NCI-H2196 (cell line): Measurements from ENCODE around the gene TEAD4.

Experiments used
- DNase-seq: peaks from one replicate; lab custom pipeline; 2025; ENCODE audit not compliant: unreplicated experiment; lab: John Stamatoyannopoulos, UW

Gene TEAD4

GRCh38 chr12:2959192-2959504 lies at the start of gene TEAD4:
Gene TEAD4, plus strand, starts transcription at chr12:2959397.
- DNase-seq = peak; percentile 48

GRCh38 chr12:2912216-2912575 lies 47.0 kb upstream of the TEAD4 start:
- no peak for DNase-seq

DNA sequence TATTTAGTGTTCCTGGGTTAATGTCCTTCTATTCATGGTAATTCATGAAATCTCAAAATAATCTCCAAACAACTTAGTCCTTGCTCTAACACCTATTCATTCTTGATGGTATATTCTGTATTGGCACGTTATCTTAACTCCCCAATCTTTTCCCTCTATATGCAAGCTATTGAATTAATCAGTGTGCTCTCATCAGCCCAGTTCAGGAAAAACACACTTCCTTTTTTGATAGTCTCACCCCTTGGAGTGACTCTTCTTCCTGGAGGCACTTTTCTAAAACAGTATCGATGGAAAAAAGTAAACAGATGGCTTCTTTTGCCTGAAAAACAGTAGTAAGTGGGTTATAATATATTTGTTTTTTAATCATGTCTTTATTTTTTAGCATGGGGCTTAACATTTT lies 39.9 kb upstream of the TEAD4 start:
- DNase-seq = no peak

DNA sequence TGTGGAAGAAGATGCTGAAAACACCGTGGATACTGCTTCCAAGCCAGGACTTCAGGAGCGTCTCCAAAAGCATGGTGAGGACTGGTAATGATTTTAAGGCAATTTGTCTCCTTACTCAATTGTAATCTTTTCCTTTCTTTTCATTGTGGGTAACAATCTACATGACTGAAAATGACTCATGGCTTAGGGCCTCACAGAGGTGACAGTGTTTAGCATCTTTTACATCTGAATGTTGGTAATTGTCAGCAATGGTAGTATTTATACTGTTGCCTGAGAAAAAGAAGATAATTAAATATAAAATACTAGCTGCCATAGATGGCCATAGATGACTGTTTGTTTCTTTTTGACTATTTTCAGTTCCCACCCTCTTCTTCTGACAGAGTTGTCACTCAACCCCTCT lies 36.9 kb upstream of the TEAD4 start:
- DNase-seq = no peak

DNA sequence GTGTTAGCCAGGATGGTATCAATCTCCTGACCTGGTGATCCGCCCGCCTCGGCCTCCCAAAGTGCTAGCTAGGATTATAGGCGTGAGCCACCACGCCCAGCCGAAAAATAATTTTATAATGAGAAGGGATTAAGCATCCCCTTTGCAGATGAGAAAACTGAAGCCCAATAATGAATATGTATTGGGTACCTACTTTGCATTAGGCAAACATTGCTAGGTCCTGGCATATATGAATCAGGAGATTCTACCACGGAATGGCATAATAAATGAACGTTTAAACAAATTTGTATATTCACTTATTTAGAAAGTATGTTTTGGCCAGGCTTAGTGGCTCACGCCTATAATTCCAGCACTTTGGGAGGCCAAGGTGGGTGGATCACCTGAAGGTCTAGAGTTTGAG lies 36.1 kb upstream of the TEAD4 start:
- no peak for DNase-seq

DNA sequence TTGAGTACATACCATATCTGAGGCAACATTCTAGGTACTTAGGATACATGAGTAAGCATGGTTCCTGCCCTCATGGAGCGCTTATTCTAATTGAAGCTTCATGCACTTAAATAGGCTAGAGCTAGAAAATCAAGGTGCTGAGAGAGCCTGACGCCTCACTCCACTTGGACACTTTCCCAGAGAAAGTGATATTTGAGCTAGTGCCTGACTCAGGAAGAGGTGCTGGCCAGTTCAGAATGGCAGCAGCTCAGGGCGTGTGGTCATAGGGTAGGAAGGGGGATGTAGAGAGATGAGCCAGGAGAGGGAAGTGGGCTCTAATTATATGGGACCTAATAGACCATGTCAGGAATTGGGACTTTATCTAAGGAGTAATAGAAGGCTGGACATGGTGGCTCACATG lies 35.2 kb upstream of the TEAD4 start:
- peak; percentile 7 for DNase-seq

DNA sequence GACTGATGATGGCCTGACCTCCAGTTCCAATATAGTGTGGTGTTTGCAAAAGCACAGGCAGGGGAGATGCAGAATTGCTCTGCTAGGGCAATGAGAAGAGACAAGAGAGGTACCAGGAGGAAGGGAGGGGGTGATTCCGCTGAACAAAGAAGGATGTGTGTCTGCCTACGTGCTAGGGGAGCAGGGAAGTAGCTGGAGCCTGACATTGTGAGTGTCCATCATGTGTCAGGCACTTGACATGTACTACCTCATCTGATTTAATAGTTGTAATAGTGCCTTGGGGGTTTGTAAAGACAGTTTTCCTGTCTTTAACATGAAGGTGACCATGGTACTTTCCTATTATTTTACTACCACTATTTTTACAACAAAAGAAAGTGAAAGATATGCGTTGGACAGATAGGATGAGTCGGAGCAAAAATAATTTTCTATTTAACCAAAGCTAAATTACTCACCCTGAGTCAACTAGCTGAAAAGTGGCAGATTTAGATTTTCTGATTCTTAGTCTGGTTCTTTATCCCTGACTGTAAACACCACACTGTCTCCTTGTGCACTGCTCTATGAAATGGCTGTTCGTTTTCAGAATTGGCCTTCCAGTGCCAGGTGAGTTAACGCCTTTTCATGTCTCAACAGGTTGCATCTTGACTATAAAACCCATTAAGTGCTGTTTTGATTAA lies 33.7 kb upstream of the TEAD4 start:
- no peak for DNase-seq

GRCh38 chr12:2930865-2931264 lies 28.3 kb upstream of the TEAD4 start:
- DNase-seq = no peak

- DNase-seq = no peak
These were observed 25.6 kb upstream of the TEAD4 start for GRCh38 chr12:2933586-2933985.

DNA sequence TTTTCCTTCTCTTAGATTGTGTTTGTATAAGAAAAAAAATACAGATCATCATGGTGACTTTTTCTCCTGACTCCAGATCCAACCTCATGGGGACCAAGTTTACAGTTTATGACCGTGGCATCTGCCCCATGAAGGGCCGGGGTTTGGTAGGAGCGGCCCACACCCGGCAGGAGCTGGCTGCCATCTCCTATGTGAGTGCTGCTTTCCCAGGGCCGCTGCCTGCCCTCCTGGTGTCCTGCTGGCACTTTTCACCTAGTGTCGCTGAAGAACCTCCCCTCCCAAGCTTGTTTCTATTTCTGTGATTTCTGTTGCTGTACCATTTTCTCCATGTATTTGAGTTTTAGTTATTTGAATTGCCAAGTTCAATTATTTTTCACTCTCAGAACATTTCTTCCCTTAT lies 24.8 kb upstream of the TEAD4 start:
- DNase-seq = no peak

DNA sequence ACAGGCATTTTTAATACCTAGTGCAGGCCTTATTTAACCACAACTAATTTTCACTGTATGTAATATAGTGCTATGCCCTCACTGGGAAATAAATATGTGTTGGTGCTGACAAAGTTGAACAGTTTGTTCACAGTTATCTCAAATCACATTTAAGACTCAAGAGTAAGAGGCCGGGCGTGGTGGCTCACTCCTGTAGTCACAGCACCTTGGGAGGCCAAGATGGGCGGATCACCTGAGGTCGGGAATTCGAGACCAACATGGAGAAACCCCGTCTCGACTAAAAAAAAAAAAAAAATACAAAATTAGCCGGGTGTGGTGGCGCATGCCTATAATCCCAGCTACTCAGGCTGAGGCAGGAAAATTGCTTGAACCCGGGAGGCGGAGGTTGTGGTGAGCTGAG lies 22.9 kb upstream of the TEAD4 start:
- DNase-seq = no peak

- DNase-seq = no peak
These were observed 21.7 kb upstream of the TEAD4 start for GRCh38 chr12:2937500-2937899.

DNA sequence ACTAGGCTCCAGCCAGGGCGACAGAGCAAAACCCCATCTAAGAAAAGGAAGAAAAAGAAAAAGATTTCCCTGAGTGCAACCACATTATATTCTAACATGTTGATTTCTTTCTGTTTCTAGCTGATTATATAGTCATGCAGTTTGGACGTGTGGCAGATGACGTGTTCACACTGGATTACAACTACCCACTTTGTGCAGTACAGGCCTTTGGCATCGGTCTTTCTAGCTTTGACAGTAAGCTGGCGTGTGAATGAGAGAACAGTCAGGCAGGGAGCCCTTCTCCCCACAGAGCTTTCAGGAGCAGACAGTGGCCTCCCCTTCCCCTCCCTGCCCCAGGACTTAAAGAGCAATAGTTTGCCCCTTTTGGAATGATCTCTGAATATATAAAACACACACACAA lies 20.0 kb upstream of the TEAD4 start:
- DNase-seq = no peak

DNA sequence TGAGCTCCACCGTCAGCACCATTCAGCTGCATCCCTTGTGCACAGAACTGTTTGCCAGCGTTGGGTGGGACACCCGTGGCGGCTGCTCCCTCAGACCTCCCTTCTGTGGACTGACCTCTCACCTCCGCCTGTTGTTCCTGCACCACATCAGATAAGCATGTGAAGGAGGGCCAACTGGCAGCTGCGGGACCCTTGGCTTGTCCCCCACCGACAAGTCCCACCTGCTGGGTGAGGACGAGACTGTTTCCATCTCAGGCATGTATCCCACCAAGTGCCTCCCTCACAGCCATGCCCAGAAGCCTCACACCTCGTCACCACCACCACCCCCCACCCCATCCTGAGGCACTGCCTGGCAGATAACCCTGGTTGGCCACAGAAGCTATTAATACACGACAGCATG lies 18.6 kb upstream of the TEAD4 start:
- no peak for DNase-seq

- DNase-seq = no peak
These were observed 17.7 kb upstream of the TEAD4 start for GRCh38 chr12:2941524-2941923.

DNA sequence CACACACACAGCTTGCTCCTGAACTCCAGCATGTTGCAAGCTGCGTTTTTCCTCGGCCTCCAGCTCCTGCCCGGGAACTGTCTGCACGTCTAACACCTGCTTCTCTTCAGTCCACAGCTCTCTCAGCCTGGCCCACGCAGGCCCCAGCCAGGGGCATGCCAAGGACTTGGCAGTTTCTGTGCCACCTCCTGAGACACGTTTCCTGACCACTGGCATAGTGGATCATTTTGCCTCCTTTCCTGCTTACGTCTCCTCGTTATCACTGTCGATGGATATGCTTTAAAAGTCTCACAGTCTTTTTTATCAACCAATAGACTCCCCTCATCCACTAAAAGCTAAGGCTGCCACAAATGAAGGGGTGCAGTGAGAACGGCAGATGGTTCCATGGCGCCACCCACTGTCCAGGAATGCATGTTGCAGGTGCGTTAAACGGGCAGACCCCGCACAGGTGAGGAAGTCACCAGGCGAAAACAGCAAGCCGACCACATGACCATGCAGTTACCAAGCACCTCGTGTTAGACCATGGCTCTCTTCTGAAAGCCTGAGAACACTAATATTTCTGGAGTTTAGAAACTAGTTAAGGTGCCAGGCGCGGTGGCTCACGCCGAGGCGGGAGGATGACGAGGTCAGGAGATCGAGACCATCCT lies 14.7 kb upstream of the TEAD4 start:
- peak; percentile 3 for DNase-seq

- DNase-seq = no peak
These were observed 9.8 kb upstream of the TEAD4 start for GRCh38 chr12:2949411-2949810.

GRCh38 chr12:2955888-2956287 lies 3.3 kb upstream of the TEAD4 start:
- DNase-seq = no peak

DNA sequence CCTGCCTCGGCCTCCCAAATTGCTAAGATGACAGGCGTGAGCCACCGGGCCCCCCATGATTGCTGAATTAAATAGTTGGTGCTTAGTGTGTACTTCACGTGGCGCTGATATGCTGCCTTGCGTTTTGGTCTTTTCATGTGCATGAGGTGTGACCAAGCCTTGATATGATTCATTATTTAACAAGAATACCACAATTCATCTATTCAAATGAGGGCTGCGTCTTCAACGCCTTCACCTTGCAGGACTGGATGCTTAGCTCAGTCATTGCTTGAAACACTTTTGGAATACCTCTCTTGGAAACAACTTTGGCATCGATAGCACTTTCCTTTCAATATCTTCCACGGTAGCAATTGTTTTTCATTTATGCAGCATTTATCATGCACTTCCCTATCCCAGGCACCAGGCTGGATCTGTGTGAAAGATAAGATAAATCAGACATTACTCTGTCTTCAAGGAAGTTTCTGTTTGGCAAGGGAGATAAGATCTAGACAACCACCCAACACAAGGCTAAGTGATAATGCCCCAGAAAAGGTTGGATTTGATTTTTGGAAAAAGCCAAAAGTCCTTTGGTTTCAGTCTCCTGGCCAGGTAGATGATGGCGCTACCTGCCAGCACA lies 1.3 kb upstream of the TEAD4 start:
- DNase-seq = no peak

DNA sequence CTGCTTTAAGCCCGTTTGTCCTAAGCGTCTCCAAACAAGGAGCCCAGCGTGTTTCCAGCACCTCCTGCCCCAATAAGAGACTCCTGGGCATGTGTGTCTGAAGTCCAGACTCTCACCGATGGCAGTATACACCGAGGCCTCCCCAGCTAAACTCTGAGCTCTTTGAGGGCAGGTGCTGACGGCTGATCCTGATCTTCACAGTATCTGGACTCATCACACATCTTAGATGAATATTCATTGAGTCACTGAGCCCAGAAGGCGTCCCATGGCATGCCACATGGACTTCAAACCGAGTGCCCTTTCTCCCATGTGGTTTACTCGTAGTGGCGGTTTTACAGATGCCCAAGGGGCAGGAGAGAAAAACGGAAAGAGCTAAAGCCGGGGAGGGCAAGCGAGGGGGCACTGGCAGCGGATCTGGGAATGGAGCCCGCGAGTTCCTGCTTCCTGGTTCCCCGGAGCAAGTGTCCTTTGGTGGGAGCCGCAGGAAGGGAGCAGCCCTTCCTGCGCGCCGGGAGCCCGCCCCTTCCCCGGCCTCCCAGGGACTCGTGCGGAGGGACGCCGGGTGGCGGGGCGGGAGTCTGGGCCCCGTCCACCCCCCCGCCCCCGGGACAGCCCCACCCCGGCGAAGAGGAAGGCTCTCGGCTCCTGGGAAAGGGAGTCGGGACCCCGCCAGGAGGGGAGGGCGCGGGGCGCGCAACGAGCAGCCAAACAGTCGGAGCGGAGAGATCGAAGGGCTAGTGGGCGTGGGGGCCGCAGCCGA lies 585 bp upstream of the TEAD4 start:
- peak; percentile 31 for DNase-seq

DNA sequence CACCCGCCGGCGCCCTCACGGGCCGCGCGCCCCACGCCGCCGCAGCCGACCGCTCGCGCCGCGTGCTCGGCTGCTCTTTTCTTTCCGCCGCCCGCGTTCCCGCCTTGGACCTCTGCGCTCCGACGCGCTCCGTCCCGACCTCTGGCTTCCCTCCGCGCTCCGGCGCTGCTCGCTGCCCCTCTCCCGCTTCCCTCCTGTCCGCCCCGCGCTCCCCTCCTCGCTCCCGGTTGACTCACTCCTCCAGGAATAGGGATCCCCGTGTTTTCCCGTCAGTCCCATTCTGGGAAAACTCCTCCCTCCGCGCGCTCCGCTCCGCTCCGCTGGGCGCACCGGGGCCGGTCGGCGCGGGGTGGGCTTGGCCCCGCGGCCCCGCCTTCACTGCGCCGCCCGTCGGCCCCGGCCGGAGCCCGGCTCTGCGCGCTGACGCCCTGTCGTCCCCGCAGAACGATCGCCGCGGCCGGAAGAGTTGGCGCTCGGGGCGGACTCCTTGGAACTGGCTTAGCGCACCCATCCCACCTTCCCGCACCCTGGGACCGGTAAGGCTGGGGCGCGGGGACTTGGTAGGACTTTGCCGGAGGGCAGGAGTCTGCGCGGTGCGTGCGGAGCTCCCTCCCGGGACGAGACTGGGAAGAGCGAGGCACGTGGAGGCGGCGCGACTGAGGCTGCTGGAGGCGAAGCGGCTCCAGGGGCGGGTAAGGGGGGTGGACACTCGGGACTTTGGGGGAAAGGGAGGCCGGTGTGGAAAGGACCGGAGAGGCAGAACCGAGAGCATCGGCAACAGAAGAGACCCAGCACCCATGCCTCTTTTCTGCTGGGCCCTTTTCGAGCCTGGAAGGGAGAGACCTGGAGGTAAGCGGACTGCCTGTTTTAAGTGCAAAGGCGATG lies 550 bp downstream of the TEAD4 start:
- DNase-seq = peak; percentile 45
